Neural cell (in vitro differentiated cells): ENCODE results near the gene PBX1. TPM values are rescaled to one million over a fixed set of nuclear protein-coding genes. Genes with fewer than 3 reads are reported as not detected.

Experiments used
- H2AFZ ChIP-seq: fragments of 200-600, 300-800 bp; sonication (generic), shearing (Covaris generic); 2 replicates; pipeline ENCODE4 v1.6.0; 2014; ENCODE audit warnings: low read depth, mild to moderate bottlenecking, antibody characterized with exemption, low read length, moderate library complexity
- H3F3A ChIP-seq: fragments of 200-600 bp; shearing (Covaris generic); 2 replicates; pipeline ENCODE4 v1.6.1; 2016; ENCODE audit warnings: mild to moderate bottlenecking, moderate library complexity, mixed read lengths, antibody characterized with exemption, low read length; ENCODE audit not compliant: insufficient read depth, poor library complexity, severe bottlenecking
- H3K27ac ChIP-seq: fragments of 200-600, 300-800 bp; sonication (generic), shearing (Covaris generic); 2 replicates; pipeline ENCODE4 v1.5.1; 2014; ENCODE audit warnings: mild to moderate bottlenecking, low read length, moderate library complexity
- H3K27me3 ChIP-seq: fragments of 300-800, 200-600 bp; sonication (generic), shearing (Covaris generic); 2 replicates; pipeline ENCODE4 v1.6.0; 2014; ENCODE audit warnings: mild to moderate bottlenecking, low read depth, low read length, moderate library complexity; ENCODE audit not compliant: insufficient read depth
- H3K36me3 ChIP-seq: fragments of 300-800, 200-600 bp; sonication (generic), shearing (Covaris generic); 2 replicates; pipeline ENCODE4 v1.5.1; 2014; ENCODE audit warnings: mild to moderate bottlenecking, antibody characterized with exemption, low read length, moderate library complexity; ENCODE audit not compliant: insufficient read depth
- H3K4me2 ChIP-seq: fragments of 300-800, 200-600 bp; sonication (generic), shearing (Covaris generic); 2 replicates; pipeline ENCODE4 v1.6.0; 2014; ENCODE audit warnings: mild to moderate bottlenecking, low read length
- H3K4me3 ChIP-seq: fragments of 300-800, 200-600 bp; sonication (generic), shearing (Covaris generic); 2 replicates; pipeline ENCODE4 v1.5.1; 2014; ENCODE audit warnings: mild to moderate bottlenecking, low read length, moderate library complexity
- H3K79me2 ChIP-seq: fragments of 200-600 bp; shearing (Covaris generic); replicated peaks from 2 replicates; pipeline ENCODE4 v1.6.0; 2014; ENCODE audit warnings: mild to moderate bottlenecking, low read length, moderate library complexity; ENCODE audit not compliant: insufficient read depth
- H3K9ac ChIP-seq: fragments of 300-800, 200-600 bp; sonication (generic), shearing (Covaris generic); 2 replicates; pipeline ENCODE4 v1.6.1; 2016; ENCODE audit warnings: mild to moderate bottlenecking, low read length, mixed read lengths
- H3K9me2 ChIP-seq: fragments of 200-600 bp; shearing (Covaris generic); 2 replicates; pipeline ENCODE4 v1.6.1; 2016; ENCODE audit warnings: mild to moderate bottlenecking, low read length, mixed read lengths; ENCODE audit not compliant: insufficient read depth
- H3K9me3 ChIP-seq: fragments of 200-600, 300-800 bp; sonication (generic), shearing (Covaris generic); 2 replicates; pipeline ENCODE4 v1.6.1; 2016; ENCODE audit warnings: mild to moderate bottlenecking, mixed run types, low read length, moderate library complexity, mixed read lengths
- H4K20me1 ChIP-seq: fragments of 200-600 bp; shearing (Covaris generic); 2 replicates; pipeline ENCODE4 v1.6.1; 2016; ENCODE audit warnings: mild to moderate bottlenecking, mixed run types; ENCODE audit not compliant: insufficient read depth
- EP300 ChIP-seq: fragments of 450-650 bp; conservative IDR thresholded peaks from 2 replicates; pipeline ENCODE4 v1.6.1; 2014; ENCODE audit warnings: antibody characterized with exemption, mild to moderate bottlenecking, moderate library complexity; ENCODE audit not compliant: poor library complexity, severe bottlenecking
- EZH2 ChIP-seq: fragments of 200-600, 300-800 bp; shearing (Covaris generic), sonication (generic); IDR thresholded peaks from 2 replicates; pipeline ENCODE4 v1.6.1; 2014; ENCODE audit warnings: antibody characterized with exemption, low read length, borderline replicate concordance, mild to moderate bottlenecking; ENCODE audit not compliant: insufficient read depth, poor library complexity, severe bottlenecking
- MXI1 ChIP-seq: fragments of 450-650 bp; conservative IDR thresholded peaks from 2 replicates; pipeline ENCODE4 v1.6.1; 2014; ENCODE audit warnings: antibody characterized with exemption, mild to moderate bottlenecking; ENCODE audit not compliant: poor library complexity, severe bottlenecking
- POLR2AphosphoS5 ChIP-seq: IDR thresholded peaks from 2 replicates; pipeline ENCODE4 v1.6.1; 2012
- RAD21 ChIP-seq: fragments of 450-650 bp; conservative IDR thresholded peaks from 2 replicates; pipeline ENCODE4 v1.6.1; 2014; ENCODE audit warnings: antibody characterized with exemption, mild to moderate bottlenecking, moderate library complexity
- SMC3 ChIP-seq: fragments of 450-650 bp; conservative IDR thresholded peaks from 2 replicates; pipeline ENCODE4 v1.6.1; 2014; ENCODE audit warnings: antibody characterized with exemption, mild to moderate bottlenecking, moderate library complexity; ENCODE audit not compliant: poor library complexity
- TAF1 ChIP-seq: IDR thresholded peaks from 2 replicates; pipeline ENCODE4 v1.6.1; 2012; ENCODE audit warnings: low read depth
- polyA plus RNA-seq: library from polyadenylated mRNA; depleted of rRNA; stranded (reverse); fragments of >200 nt; gene quantifications from 2 replicates; pipeline ENCODE4 v1.2.3, GENCODE V29; 2014
- TF ChIP-seq, protein P1 (sequence below): IDR thresholded peaks from 2 replicates; pipeline ENCODE4 v1.6.1; 2012; ENCODE audit warnings: borderline replicate concordance
- TF ChIP-seq, protein P2 (sequence below): fragments of 450-650 bp; IDR thresholded peaks from 2 replicates; pipeline ENCODE4 v1.5.1; 2014; ENCODE audit warnings: antibody characterized with exemption, mild to moderate bottlenecking, moderate library complexity; ENCODE audit not compliant: poor library complexity, severe bottlenecking

Gene PBX1
- polyA plus RNA-seq, 1 donor from 2014 or later, result 42.4 TPM

DNA sequence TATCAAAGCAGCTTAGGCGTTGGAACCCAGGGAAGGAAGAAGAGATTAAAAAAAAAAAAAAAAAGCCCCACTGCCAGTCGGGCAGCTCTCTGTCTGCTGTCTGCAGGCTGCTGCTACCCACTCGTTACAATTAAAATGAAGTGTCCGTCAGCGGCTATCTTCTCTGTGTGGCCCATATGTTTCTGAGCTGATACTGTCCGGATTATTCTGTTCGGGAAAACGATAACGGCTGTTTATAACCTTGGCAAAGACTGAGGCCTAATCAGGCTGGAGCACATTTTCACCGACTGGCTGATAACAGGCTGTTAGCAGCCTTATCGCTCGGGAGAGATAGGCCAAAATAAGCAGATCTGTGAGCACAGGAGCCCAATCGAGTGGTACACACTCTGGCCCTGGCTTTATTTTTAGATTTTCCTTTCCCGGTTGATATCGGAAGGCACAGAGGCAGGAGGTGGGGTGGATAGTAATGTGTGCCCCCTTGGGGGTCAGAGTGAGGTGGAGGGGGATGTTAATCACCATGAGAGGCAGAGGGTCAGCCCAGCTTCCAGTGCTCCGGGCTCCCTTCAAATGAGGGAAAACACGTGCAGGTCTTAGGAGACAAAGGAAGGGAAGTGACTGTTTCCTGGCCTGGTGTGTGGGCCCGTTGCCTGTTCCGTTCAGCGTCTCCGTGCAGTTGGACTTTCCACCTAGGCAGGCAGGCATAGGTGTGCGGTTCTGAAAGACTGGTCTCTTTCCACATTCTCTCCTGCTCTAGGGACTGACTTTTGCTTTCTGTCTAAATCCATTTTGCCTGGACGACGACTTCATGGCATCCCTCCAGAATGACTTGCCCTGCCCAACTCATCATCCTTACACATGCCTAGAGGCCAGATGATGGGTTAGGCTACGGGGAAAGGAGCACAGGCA is 153.4 kb downstream of the PBX1 start (continued):
- TF ChIP-seq EP300 (no peak), TAF1 (no peak), SMC3 (no peak), POLR2AphosphoS5 (no peak)

DNA sequence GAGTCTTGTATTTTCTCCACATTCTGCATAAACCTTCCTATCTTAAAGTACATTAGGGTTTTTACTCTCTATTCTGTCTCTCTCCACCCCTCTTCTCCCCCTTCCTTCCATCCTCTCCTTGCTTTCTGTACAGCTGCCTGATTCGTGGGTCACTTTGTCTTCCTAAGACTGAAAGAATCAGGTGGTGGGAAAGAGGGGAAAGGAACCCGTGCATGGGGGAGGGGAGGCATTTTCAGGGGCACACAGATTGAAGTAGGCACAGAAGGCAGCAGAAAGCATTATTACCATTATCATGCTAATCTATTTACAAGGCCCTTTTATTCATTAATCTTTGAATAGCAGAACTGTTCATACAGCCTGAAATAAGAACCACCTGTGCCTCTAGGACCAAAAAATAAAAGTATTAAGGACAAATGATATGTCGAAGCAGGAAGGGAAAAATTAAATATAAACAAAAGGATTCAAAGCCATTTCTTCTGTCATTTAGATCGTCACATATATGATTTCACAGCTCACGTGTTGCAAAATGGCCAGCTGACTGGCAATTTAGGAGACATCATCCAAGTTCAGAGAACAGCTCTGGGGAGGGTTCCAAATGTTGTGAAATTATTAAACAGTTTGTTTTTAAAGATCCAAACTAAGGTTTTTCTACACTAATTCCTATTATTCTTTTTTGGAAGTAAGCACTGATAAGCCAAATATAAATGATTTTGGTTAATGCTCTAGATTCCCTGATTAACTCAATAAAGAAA is 154.6 kb downstream of the PBX1 start:
- no peaks in the 10 kb centered on the region for H4K20me1 ChIP-seq
- H3K4me2 ChIP-seq, result no peak overlapping the region
- H3F3A ChIP-seq, result no peaks in the 10 kb centered on the region
- H3K79me2 ChIP-seq, result peaks cover 85% of the 10 kb centered on the region
- H3K9me2 ChIP-seq, result no peaks in the 10 kb centered on the region
- no peak overlapping the region for H3K4me3 ChIP-seq
- no peak overlapping the region for H2AFZ ChIP-seq
- H3K36me3 ChIP-seq, result no peaks in the 10 kb centered on the region
- no peak overlapping the region for H3K27ac ChIP-seq
- H3K27me3 ChIP-seq, result no peaks in the 10 kb centered on the region
- TF ChIP-seq MXI1, result no peak
- TF ChIP-seq RAD21, result no peak
- no peak for TF ChIP-seq SMC3
- H3K9me3 ChIP-seq, result no peaks in the 10 kb centered on the region
- H3K9ac ChIP-seq, result no peak overlapping the region

DNA sequence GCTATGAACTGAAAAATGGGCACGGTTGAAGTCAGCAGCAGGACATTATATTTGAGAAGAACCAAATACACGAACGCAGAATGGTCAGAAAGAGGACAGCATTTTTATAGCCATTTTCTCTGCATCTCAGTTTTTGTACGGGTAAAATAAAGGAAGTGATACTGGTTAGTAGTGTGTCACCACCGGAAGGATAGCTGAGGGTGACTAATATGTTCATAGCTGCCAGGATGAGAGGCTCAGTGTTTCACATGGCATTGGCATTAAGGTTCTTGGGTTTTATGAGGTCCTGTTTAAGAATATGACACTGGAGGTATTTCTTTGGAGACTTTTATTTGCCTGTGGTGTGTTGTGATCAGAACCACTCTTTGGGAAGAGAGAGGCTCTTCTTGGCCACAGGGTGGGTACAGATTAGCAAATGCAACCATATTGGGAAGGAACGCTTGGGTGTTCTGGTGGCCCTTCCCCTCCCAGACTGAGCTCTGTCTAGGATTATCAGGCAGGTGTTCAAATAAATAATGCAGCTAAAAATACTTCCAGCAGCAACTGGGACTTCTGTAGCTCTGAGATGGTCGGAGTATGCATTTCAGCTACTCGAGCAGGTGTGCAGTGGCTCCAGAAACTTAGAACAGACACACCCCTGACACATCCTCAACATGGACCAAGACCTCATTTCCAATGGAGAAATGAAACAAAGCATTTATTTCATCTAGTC is 158.2 kb downstream of the PBX1 start:
- no peak overlapping the region for H3K4me2 ChIP-seq
- H3K9me2 ChIP-seq, result no peaks in the 10 kb centered on the region
- no peak for TF ChIP-seq SMC3
- TF ChIP-seq RAD21, result no peak
- TF ChIP-seq TAF1, result no peak
- TF ChIP-seq MXI1, result no peak
- TF ChIP-seq EP300, result no peak
- TF ChIP-seq POLR2AphosphoS5, result no peak
- no peak overlapping the region for H3K4me3 ChIP-seq
- H4K20me1 ChIP-seq, result no peaks in the 10 kb centered on the region
- H3K36me3 ChIP-seq, result no peaks in the 10 kb centered on the region
- H3K27ac ChIP-seq, result no peak overlapping the region
- no peak overlapping the region for H2AFZ ChIP-seq
- no peaks in the 10 kb centered on the region for H3K27me3 ChIP-seq
- H3K9me3 ChIP-seq, result no peaks in the 10 kb centered on the region
- H3F3A ChIP-seq, result no peaks in the 10 kb centered on the region
- H3K9ac ChIP-seq, result no peak overlapping the region
- peaks cover 87% of the 10 kb centered on the region for H3K79me2 ChIP-seq

DNA sequence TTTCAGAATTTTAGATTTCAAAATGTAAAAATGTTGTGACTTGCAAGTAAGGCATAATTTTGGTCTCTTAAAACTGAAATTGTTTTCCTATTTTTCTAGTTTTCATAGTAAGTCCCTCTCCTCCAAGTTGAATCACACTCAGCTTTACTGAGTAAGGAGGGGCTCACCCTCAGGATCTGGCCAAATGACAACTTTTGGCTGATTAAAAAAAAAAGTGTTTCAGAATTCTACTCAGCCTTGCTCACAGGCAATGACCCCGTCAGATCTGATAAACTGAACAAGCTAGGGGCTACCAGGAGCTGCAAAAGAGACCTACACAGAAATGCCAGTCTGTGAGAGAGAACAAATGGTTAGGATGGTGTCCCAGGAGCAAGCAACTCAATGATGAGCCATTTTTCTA is 159.8 kb downstream of the PBX1 start:
- Histone ChIP-seq H3K4me2 (no peak overlapping the region), H3K4me3 (no peak overlapping the region), H3K36me3 (peaks cover 3% of the 10 kb centered on the region), H3K9me3 (no peaks in the 10 kb centered on the region), H3K27ac (no peak overlapping the region), H2AFZ (no peak overlapping the region), H3K79me2 (peaks cover 93% of the 10 kb centered on the region), H3F3A (no peaks in the 10 kb centered on the region), H3K9me2 (no peaks in the 10 kb centered on the region), H3K27me3 (no peaks in the 10 kb centered on the region), H4K20me1 (no peaks in the 10 kb centered on the region), H3K9ac (no peak overlapping the region)
- TF ChIP-seq EP300, result no peak
- TF ChIP-seq TAF1, result no peak
- TF ChIP-seq SMC3, result no peak
- TF ChIP-seq EZH2, result no peak
- TF ChIP-seq, protein P1, sequence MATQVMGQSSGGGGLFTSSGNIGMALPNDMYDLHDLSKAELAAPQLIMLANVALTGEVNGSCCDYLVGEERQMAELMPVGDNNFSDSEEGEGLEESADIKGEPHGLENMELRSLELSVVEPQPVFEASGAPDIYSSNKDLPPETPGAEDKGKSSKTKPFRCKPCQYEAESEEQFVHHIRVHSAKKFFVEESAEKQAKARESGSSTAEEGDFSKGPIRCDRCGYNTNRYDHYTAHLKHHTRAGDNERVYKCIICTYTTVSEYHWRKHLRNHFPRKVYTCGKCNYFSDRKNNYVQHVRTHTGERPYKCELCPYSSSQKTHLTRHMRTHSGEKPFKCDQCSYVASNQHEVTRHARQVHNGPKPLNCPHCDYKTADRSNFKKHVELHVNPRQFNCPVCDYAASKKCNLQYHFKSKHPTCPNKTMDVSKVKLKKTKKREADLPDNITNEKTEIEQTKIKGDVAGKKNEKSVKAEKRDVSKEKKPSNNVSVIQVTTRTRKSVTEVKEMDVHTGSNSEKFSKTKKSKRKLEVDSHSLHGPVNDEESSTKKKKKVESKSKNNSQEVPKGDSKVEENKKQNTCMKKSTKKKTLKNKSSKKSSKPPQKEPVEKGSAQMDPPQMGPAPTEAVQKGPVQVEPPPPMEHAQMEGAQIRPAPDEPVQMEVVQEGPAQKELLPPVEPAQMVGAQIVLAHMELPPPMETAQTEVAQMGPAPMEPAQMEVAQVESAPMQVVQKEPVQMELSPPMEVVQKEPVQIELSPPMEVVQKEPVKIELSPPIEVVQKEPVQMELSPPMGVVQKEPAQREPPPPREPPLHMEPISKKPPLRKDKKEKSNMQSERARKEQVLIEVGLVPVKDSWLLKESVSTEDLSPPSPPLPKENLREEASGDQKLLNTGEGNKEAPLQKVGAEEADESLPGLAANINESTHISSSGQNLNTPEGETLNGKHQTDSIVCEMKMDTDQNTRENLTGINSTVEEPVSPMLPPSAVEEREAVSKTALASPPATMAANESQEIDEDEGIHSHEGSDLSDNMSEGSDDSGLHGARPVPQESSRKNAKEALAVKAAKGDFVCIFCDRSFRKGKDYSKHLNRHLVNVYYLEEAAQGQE, result no peak
- no peak for TF ChIP-seq MXI1
- TF ChIP-seq, protein P2, sequence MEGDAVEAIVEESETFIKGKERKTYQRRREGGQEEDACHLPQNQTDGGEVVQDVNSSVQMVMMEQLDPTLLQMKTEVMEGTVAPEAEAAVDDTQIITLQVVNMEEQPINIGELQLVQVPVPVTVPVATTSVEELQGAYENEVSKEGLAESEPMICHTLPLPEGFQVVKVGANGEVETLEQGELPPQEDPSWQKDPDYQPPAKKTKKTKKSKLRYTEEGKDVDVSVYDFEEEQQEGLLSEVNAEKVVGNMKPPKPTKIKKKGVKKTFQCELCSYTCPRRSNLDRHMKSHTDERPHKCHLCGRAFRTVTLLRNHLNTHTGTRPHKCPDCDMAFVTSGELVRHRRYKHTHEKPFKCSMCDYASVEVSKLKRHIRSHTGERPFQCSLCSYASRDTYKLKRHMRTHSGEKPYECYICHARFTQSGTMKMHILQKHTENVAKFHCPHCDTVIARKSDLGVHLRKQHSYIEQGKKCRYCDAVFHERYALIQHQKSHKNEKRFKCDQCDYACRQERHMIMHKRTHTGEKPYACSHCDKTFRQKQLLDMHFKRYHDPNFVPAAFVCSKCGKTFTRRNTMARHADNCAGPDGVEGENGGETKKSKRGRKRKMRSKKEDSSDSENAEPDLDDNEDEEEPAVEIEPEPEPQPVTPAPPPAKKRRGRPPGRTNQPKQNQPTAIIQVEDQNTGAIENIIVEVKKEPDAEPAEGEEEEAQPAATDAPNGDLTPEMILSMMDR, result no peak
- TF ChIP-seq POLR2AphosphoS5, result no peak
- TF ChIP-seq RAD21, result no peak
